Tibial nerve (tissue), 3 donors: ENCODE results near the gene RIN3.

Experiments
- CTCF ChIP-seq, 5 experiments: fragments of 200-600 bp in 3 of 5; fragments of 450-650 bp in 2 of 5; sonication (generic) in 3 of 5; IDR thresholded peaks; one replicate each; pipeline ENCODE4 v1.5.1; 2016 to 2019; ENCODE audit warnings: antibody characterized with exemption in 5 of 5, mild to moderate bottlenecking in 3 of 5, moderate library complexity in 2 of 5
- POLR2A ChIP-seq, 2 donors: fragments of 450-650 bp; IDR thresholded peaks; one replicate each; pipeline ENCODE4 v1.6.1; 2017; ENCODE audit warnings: antibody characterized with exemption in 2 of 2, mild to moderate bottlenecking in 2 of 2, moderate library complexity in 2 of 2

- TF ChIP-seq POLR2A (IDR thresholded peaks at IDR 0.05) (no peak), CTCF (IDR thresholded peaks at IDR 0.05) (no peak)
Measured at GRCh38 chr14:92710001-92710341, 196.4 kb downstream of the RIN3 start.
